T-helper 17 cell (primary cell): ENCODE data around the gene NCAPD3. TPM values are rescaled to one million over a fixed set of nuclear protein-coding genes. Genes with fewer than 3 reads are reported as not detected.

ENCODE experiments used
- ATAC-seq: fragments of 150-1000 bp; cut with Tn5 transposase; 2 replicates; pipeline ENCODE4 v1.10.0; 2021; ENCODE audit warnings: mild to moderate bottlenecking, moderate library complexity
- DNase-seq, 3 donors: peaks; one replicate each; pipeline versions ENCODE4 v3.0.0 to v3.0.0-alpha.2; 2020 to 2021
- H3K9me3 ChIP-seq: one replicate; pipeline ENCODE4 v1.7.0; 2013; ENCODE audit warnings: low read length, mild to moderate bottlenecking; ENCODE audit not compliant: control insufficient read depth, poor library complexity, severe bottlenecking
- H3K27ac Mint-ChIP-seq: one replicate; pipeline ENCODE4 v1.8.0; 2022; ENCODE audit warnings: mild to moderate bottlenecking, moderate library complexity, mixed read lengths
- H3K27me3 Mint-ChIP-seq: one replicate; pipeline ENCODE4 v1.8.0; 2022; ENCODE audit warnings: mixed read lengths
- H3K36me3 Mint-ChIP-seq: one replicate; pipeline ENCODE4 v1.8.0; 2022; ENCODE audit warnings: low read depth, mixed read lengths
- H3K4me1 Mint-ChIP-seq: one replicate; pipeline ENCODE4 v1.8.0; 2022; ENCODE audit warnings: mild to moderate bottlenecking, mixed read lengths
- H3K4me3 Mint-ChIP-seq: one replicate; pipeline ENCODE4 v1.8.0; 2022; ENCODE audit warnings: mild to moderate bottlenecking, moderate library complexity, mixed read lengths
- total RNA-seq, 4 donors: library from RNA in 2 of 4; stranded (reverse) in 2 of 4; gene quantifications; one replicate each; pipeline ENCODE4 v1.2.3 and lab custom pipeline; 2022 to 2026

The NCAPD3 gene, protein sequence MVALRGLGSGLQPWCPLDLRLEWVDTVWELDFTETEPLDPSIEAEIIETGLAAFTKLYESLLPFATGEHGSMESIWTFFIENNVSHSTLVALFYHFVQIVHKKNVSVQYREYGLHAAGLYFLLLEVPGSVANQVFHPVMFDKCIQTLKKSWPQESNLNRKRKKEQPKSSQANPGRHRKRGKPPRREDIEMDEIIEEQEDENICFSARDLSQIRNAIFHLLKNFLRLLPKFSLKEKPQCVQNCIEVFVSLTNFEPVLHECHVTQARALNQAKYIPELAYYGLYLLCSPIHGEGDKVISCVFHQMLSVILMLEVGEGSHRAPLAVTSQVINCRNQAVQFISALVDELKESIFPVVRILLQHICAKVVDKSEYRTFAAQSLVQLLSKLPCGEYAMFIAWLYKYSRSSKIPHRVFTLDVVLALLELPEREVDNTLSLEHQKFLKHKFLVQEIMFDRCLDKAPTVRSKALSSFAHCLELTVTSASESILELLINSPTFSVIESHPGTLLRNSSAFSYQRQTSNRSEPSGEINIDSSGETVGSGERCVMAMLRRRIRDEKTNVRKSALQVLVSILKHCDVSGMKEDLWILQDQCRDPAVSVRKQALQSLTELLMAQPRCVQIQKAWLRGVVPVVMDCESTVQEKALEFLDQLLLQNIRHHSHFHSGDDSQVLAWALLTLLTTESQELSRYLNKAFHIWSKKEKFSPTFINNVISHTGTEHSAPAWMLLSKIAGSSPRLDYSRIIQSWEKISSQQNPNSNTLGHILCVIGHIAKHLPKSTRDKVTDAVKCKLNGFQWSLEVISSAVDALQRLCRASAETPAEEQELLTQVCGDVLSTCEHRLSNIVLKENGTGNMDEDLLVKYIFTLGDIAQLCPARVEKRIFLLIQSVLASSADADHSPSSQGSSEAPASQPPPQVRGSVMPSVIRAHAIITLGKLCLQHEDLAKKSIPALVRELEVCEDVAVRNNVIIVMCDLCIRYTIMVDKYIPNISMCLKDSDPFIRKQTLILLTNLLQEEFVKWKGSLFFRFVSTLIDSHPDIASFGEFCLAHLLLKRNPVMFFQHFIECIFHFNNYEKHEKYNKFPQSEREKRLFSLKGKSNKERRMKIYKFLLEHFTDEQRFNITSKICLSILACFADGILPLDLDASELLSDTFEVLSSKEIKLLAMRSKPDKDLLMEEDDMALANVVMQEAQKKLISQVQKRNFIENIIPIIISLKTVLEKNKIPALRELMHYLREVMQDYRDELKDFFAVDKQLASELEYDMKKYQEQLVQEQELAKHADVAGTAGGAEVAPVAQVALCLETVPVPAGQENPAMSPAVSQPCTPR (N-terminal part only)
- total RNA-seq (10 to 100 TPM; 26.8 to 31.4 TPM), total RNA-seq (lab: John Stamatoyannopoulos, UW) (69.4 to 74.3 reads per million in 2 donors)

DNA sequence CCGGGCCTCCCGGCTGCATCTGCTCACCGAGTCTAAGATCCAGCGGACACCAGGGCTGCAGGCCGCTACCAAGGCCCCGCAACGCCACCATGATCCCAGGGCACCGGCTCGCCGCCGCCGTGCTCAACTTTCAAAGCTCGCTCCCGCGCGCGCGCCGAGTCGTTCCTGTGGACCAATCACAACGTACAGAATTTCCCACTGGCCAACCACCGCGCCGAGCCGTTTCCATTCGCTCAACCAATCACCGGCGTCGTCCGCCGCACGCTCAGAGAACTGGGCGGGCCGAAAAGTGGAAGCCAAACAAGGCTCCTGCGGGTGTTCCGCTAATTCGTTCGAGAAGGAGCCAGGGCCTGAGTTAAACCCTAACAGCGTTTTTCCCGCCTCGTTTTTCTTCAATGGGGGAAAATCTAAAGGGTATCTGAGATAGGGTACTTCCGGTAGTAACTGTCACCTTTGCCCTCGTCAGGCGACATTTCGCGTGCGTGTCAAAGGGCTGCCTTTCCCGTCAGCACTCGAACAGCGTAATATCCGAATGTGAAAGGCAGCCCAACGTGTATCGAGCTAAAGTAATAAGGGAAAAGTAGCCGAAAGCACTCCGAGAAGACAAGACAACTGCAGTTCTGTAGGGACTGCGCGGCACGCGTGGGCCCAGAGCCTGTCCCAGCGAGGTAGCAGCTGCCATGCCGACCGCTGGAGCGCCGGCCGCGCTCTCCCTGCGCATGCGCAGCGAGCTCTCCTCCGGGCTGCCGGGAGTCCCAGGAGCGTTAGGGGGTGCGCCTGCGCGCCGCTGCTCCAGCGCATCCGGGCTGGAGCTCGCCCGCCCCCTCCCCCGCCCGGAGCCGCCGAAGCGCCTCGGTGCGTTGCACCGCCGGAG, at the start of gene NCAPD3, which contains the start of gene VPS26B:
NCAPD3 (minus strand) TSS at position 132 of the 874 bp plus-strand sequence; CDS start at position 91, 41 bp downstream.
VPS26B (plus strand) TSS at position 836 of the 874 bp plus-strand sequence. CDS start 452 bp downstream, outside the sequence.
- no peaks in the 10 kb centered on the region for H3K27me3 Mint-ChIP-seq
- DNase-seq, result peak; percentile 90 to 95 (median 92)
- H3K27ac Mint-ChIP-seq, result peak within 1 kb of the TSS; percentile 98
- peaks cover 50% of the 10 kb centered on the region for H3K4me1 Mint-ChIP-seq
- H3K4me3 Mint-ChIP-seq, result peak within 1 kb of the TSS; percentile 98
- peaks cover 2% of the 10 kb centered on the region for H3K36me3 Mint-ChIP-seq
- ATAC-seq, result peak; percentile 86
- no peaks in the 10 kb centered on the region for H3K9me3 ChIP-seq

GRCh38 chr11:134273317-134273712, 49.5 kb upstream of the NCAPD3 start:
- ATAC-seq, result no peak
- Mint-ChIP-seq H3K36me3 (peaks cover 4% of the 10 kb centered on the region), H3K4me1 (peaks cover 40% of the 10 kb centered on the region), H3K4me3 (no peak overlapping the region), H3K27ac (peak overlapping the region; percentile 54), H3K27me3 (no peaks in the 10 kb centered on the region)
- DNase-seq, result no peak
- H3K9me3 ChIP-seq, result no peaks in the 10 kb centered on the region

- H3K4me1 Mint-ChIP-seq, result peaks cover 40% of the 10 kb centered on the region
- no peaks in the 10 kb centered on the region for H3K27me3 Mint-ChIP-seq
- H3K36me3 Mint-ChIP-seq, result peaks cover 6% of the 10 kb centered on the region
- ATAC-seq (no peak), DNase-seq (no peak)
- no peak overlapping the region for H3K4me3 Mint-ChIP-seq
- H3K9me3 ChIP-seq, result no peaks in the 10 kb centered on the region
- H3K27ac Mint-ChIP-seq, result peak overlapping the region; percentile 54
Measured at GRCh38 chr11:134272381-134273316, 48.9 kb upstream of the NCAPD3 start.

DNA sequence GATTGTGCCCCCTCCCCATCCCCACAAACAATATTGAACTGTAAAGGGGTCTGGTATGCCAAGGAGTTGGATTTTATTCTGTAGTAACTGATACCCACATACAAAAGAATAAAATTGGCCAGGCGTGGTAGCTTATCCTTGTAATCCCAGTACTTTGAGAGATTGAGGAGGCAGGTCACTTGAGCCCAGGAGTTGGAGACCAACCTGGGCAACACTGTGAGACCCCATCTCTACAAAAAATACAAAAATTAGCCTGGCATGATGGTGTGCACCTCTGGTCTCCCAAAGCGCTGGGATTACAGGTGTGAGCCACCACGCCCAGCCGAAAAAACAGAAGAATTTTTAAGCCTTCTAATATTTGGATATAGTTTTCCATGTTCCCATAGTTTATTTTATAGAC, 48.2 kb upstream of the NCAPD3 start:
- no peak overlapping the region for H3K27ac Mint-ChIP-seq

DNA sequence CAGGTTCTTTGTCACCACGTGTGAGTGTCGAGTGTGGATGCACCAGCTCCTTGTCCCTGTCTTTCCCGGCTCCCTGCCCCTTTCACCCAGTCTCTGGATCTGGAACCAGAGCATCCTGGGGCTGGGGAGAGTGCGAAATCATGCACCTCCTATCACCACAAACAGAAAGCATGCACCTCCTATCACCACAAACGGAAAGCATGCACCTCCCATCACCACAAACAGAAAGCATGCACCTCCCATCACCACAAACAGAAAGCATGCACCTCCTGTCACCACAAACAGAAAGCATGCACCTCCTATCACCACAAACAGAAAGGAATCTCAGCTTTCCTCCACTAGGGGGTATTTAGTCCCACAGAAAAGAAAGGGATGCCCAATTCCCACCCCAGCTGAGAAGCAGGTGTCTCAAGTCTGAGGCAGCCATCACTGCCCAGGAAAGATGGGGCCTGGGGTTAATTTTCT, 46.5 kb upstream of the NCAPD3 start:
- H3K9me3 ChIP-seq, result no peaks in the 10 kb centered on the region
- Mint-ChIP-seq H3K36me3 (peaks cover 4% of the 10 kb centered on the region), H3K27me3 (no peaks in the 10 kb centered on the region), H3K27ac (peak overlapping the region; percentile 11), H3K4me1 (peaks cover 37% of the 10 kb centered on the region), H3K4me3 (peak overlapping the region; percentile 78)
- ATAC-seq (peak; percentile 74), DNase-seq (no peak)

More for the DNA sequence above, 48.2 kb upstream of the NCAPD3 start:
- H3K36me3 Mint-ChIP-seq, result peaks cover 4% of the 10 kb centered on the region
- H3K27me3 Mint-ChIP-seq, result no peaks in the 10 kb centered on the region
- no peaks in the 10 kb centered on the region for H3K9me3 ChIP-seq
- ATAC-seq, result no peak
- no peak for DNase-seq
- H3K4me1 Mint-ChIP-seq, result peaks cover 36% of the 10 kb centered on the region
- H3K4me3 Mint-ChIP-seq, result no peak overlapping the region

DNA sequence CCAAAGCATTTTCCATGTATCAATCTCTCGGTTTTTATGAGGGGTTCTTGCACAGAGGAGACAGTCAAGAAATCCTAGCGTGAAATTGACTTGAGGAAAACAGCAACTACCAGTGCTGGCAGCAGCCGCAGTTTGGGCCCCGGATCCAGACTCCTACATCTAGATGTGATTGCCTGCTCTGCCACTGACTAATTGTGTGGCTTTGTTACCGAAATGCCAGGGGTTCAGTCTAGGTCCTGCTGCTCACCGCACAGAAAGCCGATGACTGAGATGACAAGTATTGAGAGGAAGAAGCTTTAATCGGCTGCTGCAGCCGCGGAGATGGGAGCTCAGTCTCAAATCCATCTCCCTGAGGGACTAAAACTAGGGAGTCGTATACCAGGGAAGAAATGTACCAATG, 44.2 kb upstream of the NCAPD3 start:
- ATAC-seq, result no peak
- peaks cover 27% of the 10 kb centered on the region for H3K4me1 Mint-ChIP-seq
- peaks cover 4% of the 10 kb centered on the region for H3K36me3 Mint-ChIP-seq
- H3K27ac Mint-ChIP-seq, result peak overlapping the region; percentile 34
- H3K9me3 ChIP-seq, result no peaks in the 10 kb centered on the region
- no peaks in the 10 kb centered on the region for H3K27me3 Mint-ChIP-seq
- no peak for DNase-seq
- no peak overlapping the region for H3K4me3 Mint-ChIP-seq

DNA sequence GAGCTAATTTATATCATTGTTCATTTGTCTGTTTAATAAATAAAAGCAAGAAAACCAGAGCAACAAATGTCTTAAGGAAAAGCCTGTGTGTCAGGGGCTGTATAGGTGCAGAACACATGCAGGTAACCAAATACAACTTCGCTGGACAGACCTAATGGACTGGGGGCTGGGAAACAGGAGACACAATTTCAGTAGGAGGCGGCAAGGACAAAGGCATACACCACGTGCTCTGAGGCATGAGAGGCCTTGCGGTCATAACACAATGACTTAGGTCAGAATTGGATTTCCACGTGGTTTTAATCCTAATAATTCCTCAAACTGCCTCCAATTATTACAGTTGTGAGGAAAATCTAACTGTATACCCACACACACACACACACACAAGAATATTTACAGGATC, 43.7 kb upstream of the NCAPD3 start:
- DNase-seq (no peak), ATAC-seq (no peak)
- Mint-ChIP-seq H3K36me3 (peaks cover 4% of the 10 kb centered on the region), H3K4me3 (no peak overlapping the region), H3K27me3 (no peaks in the 10 kb centered on the region), H3K27ac (peak overlapping the region; percentile 34), H3K4me1 (peaks cover 24% of the 10 kb centered on the region)
- no peaks in the 10 kb centered on the region for H3K9me3 ChIP-seq

GRCh38 chr11:134266841-134267251, 43.1 kb upstream of the NCAPD3 start:
- peaks cover 4% of the 10 kb centered on the region for H3K36me3 Mint-ChIP-seq
- H3K4me1 Mint-ChIP-seq, result peaks cover 22% of the 10 kb centered on the region
- ATAC-seq (no peak), DNase-seq (no peak)
- H3K27ac Mint-ChIP-seq, result peak overlapping the region; percentile 34
- H3K27me3 Mint-ChIP-seq, result no peaks in the 10 kb centered on the region
- no peak overlapping the region for H3K4me3 Mint-ChIP-seq
- no peaks in the 10 kb centered on the region for H3K9me3 ChIP-seq

- no peaks in the 10 kb centered on the region for H3K27me3 Mint-ChIP-seq
- H3K4me1 Mint-ChIP-seq, result peaks cover 20% of the 10 kb centered on the region
- peak overlapping the region; percentile 34 for H3K27ac Mint-ChIP-seq
- no peak overlapping the region for H3K4me3 Mint-ChIP-seq
- H3K36me3 Mint-ChIP-seq, result peaks cover 2% of the 10 kb centered on the region
- no peaks in the 10 kb centered on the region for H3K9me3 ChIP-seq
- DNase-seq, result no peak
- ATAC-seq, result no peak
Measured at GRCh38 chr11:134266440-134266839, 42.7 kb upstream of the NCAPD3 start.

- no peak overlapping the region for H3K4me3 Mint-ChIP-seq
- DNase-seq, result no peak
- peaks cover 8% of the 10 kb centered on the region for H3K4me1 Mint-ChIP-seq
- H3K9me3 ChIP-seq, result no peaks in the 10 kb centered on the region
- H3K27me3 Mint-ChIP-seq, result no peaks in the 10 kb centered on the region
- H3K27ac Mint-ChIP-seq, result peak overlapping the region; percentile 60
- ATAC-seq, result no peak
- H3K36me3 Mint-ChIP-seq, result peaks cover 2% of the 10 kb centered on the region
Measured at GRCh38 chr11:134264966-134265764, 41.4 kb upstream of the NCAPD3 start.
